SK-N-MC (cell line): Measurements from ENCODE around the gene TSKS.

ENCODE experiments used
- DNase-seq: peaks from one replicate; pipeline ENCODE4 v3.0.0-alpha.2; 2011; ENCODE audit warnings: low read depth, low spot score
- H3K27ac ChIP-seq: fragments of 200-600 bp; sonication (generic); 2 replicates; pipeline ENCODE4 v1.5.1; 2016; ENCODE audit warnings: mixed run types
- H3K36me3 ChIP-seq: fragments of 200-600 bp; sonication (generic); 2 replicates; pipeline ENCODE4 v1.6.1; 2017; ENCODE audit warnings: antibody characterized with exemption, low read length, mixed read lengths; ENCODE audit not compliant: insufficient read depth
- H3K4me3 ChIP-seq: fragments of 200-600 bp; sonication (generic); 2 replicates; pipeline ENCODE4 v1.5.1; 2016
- H3K9ac ChIP-seq: fragments of 200-600 bp; sonication (generic); 2 replicates; pipeline ENCODE4 v1.8.0; 2017; ENCODE audit warnings: mixed run types, mixed read lengths; ENCODE audit not compliant: insufficient read length
- H3K9me3 ChIP-seq: fragments of 200-600 bp; sonication (generic); 2 replicates; pipeline ENCODE4 v1.6.1; 2017; ENCODE audit warnings: low read depth, mild to moderate bottlenecking, antibody characterized with exemption, low read length, moderate library complexity, mixed read lengths
- EZH2 ChIP-seq: fragments of 200-600 bp; sonication (generic); IDR thresholded peaks from one replicate; pipeline ENCODE4 v1.6.1; 2017; ENCODE audit warnings: antibody characterized with exemption
- FOXP2 ChIP-seq: optimal IDR thresholded peaks from 2 replicates; pipeline ENCODE3; 2011; ENCODE audit warnings: mild to moderate bottlenecking, moderate library complexity; ENCODE audit not compliant: insufficient read depth; ENCODE audit errors: extremely low read length, control extremely low read depth
- POLR2AphosphoS5 ChIP-seq: IDR thresholded peaks from 2 replicates; pipeline ENCODE4 v1.6.1; 2012; ENCODE audit warnings: mild to moderate bottlenecking, low read depth, low read length, borderline replicate concordance

TSKS gene

GRCh38 chr19:49749055-49749716 lies 13.9 kb downstream of the TSKS start:
- no peak for DNase-seq
- no peak overlapping the region for H3K4me3 ChIP-seq
- TF ChIP-seq POLR2AphosphoS5 (no peak), FOXP2 (no peak)
- no peaks in the 10 kb centered on the region for H3K9me3 ChIP-seq
- H3K27ac ChIP-seq = no peak overlapping the region
- H3K9ac ChIP-seq = no peak overlapping the region
- H3K36me3 ChIP-seq = no peaks in the 10 kb centered on the region

GRCh38 chr19:49746206-49746958 lies 16.7 kb downstream of the TSKS start:
- H3K27ac ChIP-seq = no peak overlapping the region
- TF ChIP-seq EZH2 = no peak
- TF ChIP-seq POLR2AphosphoS5 = no peak
- TF ChIP-seq FOXP2 = no peak
- no peaks in the 10 kb centered on the region for H3K9me3 ChIP-seq
- H3K36me3 ChIP-seq = no peaks in the 10 kb centered on the region
- no peak overlapping the region for H3K4me3 ChIP-seq
- no peak for DNase-seq
- H3K9ac ChIP-seq = no peak overlapping the region

DNA sequence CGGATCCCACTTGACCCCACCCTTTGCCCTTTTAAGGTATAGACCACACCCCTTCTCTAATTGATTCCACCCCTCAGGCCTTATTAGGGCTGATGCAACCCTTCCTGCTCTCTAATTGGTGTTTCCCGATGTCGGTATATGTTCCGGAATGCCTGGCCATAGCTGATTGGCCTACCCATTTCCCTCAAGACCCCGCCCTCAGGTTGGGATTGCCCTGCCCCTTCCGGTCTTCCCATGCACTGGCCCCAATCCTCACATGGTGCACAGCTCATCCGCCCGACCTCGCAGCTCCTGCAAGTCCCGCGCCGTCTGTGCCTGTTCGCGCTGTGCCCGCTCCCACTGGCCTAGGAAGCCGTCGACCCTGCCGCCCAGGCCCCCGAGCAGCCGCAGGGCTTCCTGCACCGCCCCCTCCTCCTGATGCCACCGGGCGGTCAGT lies 18.1 kb downstream of the TSKS start:
- H3K36me3 ChIP-seq = no peaks in the 10 kb centered on the region
- TF ChIP-seq POLR2AphosphoS5 = no peak
- TF ChIP-seq FOXP2 = no peak
- TF ChIP-seq EZH2 = no peak
- H3K9me3 ChIP-seq = no peaks in the 10 kb centered on the region
- H3K9ac ChIP-seq = no peak overlapping the region
- H3K4me3 ChIP-seq = no peak overlapping the region
- no peak overlapping the region for H3K27ac ChIP-seq
- no peak for DNase-seq

DNA sequence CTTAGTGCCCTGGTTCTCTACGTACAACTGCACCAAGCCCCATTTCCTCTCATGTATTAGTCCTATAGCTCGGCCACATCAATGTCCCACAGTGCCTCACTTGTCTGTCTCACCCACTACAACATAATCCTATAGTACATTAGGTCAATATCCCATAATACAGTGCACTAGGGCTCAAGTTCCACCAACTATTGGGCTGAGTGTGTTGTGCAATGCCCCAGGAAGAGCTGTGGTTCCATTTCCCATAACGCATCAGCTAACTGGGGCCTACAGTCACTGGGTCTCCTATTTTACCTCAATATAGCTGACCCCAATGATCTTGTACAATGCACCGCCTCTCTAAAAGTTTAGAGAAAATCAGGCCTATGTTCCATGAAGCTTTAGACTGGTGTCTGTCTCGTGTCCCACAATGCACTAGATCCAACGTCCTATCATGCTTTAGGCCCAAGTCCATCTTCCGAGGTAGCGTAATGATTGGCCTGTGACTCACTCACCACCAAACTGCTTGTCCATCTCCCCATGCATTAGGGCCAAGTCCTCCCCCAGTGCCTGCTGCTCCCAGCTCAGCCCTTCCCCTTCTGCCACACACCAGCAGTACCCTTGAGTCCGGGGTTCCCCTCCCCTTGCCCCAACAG lies 21.8 kb downstream of the TSKS start:
- Histone ChIP-seq H3K36me3 (no peaks in the 10 kb centered on the region), H3K4me3 (no peak overlapping the region), H3K9me3 (no peaks in the 10 kb centered on the region), H3K9ac (no peak overlapping the region), H3K27ac (no peak overlapping the region)
- TF ChIP-seq FOXP2 (no peak), POLR2AphosphoS5 (no peak)
- no peak for DNase-seq

GRCh38 chr19:49739933-49740332 lies 23.2 kb downstream of the TSKS start:
- no peak for DNase-seq
- no peak overlapping the region for H3K9ac ChIP-seq
- no peak for TF ChIP-seq POLR2AphosphoS5
- no peak for TF ChIP-seq EZH2
- no peak for TF ChIP-seq FOXP2
- no peak overlapping the region for H3K4me3 ChIP-seq
- H3K9me3 ChIP-seq = no peaks in the 10 kb centered on the region
- H3K27ac ChIP-seq = no peak overlapping the region
- H3K36me3 ChIP-seq = no peaks in the 10 kb centered on the region

- H3K9ac ChIP-seq = no peak overlapping the region
- no peaks in the 10 kb centered on the region for H3K36me3 ChIP-seq
- H3K9me3 ChIP-seq = no peaks in the 10 kb centered on the region
- no peak overlapping the region for H3K4me3 ChIP-seq
- no peak overlapping the region for H3K27ac ChIP-seq
- DNase-seq = no peak
- TF ChIP-seq POLR2AphosphoS5 (no peak), FOXP2 (no peak), EZH2 (no peak)
Observed at GRCh38 chr19:49739098-49739497, 24.0 kb downstream of the TSKS start.

GRCh38 chr19:49738268-49738667 lies 24.8 kb downstream of the TSKS start:
- no peak for DNase-seq
- Histone ChIP-seq H3K9ac (no peak overlapping the region), H3K4me3 (no peak overlapping the region), H3K9me3 (no peaks in the 10 kb centered on the region), H3K36me3 (no peaks in the 10 kb centered on the region), H3K27ac (no peak overlapping the region)
- TF ChIP-seq FOXP2 (no peak), POLR2AphosphoS5 (no peak), EZH2 (no peak)

DNA sequence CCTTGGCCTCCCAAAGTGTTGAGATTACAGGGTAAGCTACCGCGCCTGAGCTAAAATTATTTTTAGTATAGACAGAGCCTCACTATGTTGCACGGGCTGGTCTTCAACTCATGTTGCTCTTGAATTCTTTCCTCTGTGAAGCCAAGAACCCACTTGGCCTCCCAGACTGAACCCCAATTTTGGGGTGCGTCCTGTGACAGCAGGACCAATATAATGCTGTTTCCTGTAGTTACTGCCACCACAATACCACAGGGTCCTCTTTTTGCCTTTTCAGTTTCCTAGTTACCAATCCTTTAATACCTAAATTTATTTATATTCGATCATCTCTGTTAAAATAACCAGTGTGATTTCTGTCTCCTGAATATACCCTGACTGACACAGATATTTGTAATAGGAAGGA lies 32.9 kb downstream of the TSKS start:
- Histone ChIP-seq H3K36me3 (no peaks in the 10 kb centered on the region), H3K4me3 (no peak overlapping the region), H3K9ac (no peak overlapping the region), H3K9me3 (no peaks in the 10 kb centered on the region), H3K27ac (no peak overlapping the region)
- no peak for TF ChIP-seq EZH2
- TF ChIP-seq FOXP2 = no peak
- no peak for TF ChIP-seq POLR2AphosphoS5
- no peak for DNase-seq
